Liver (tissue), 9 donors: ENCODE measurements around the gene FAR1. TPM values are rescaled to one million over a fixed set of nuclear protein-coding genes. Genes with fewer than 3 reads are reported as not detected.

ENCODE experiments used
- DNase-seq: peaks from one replicate; pipeline ENCODE4 v3.0.0-alpha.2; 2017; ENCODE audit warnings: low spot score
- H3K27ac ChIP-seq, 2 donors: one replicate each; pipeline ENCODE4 v1.7.0; 2013; ENCODE audit warnings: inconsistent platforms in 2 of 2, low read length in 2 of 2, control low read depth in 1 of 2, low read depth in 1 of 2, mild to moderate bottlenecking in 1 of 2
- H3K27me3 ChIP-seq, 4 donors: one replicate each; pipeline versions ENCODE4 v1.6.1 to v1.7.0; 2013; ENCODE audit warnings: low read length in 3 of 4, inconsistent platforms in 1 of 4, mild to moderate bottlenecking in 1 of 4, moderate library complexity in 1 of 4; ENCODE audit not compliant: control insufficient read depth in 4 of 4, insufficient read depth in 4 of 4
- H3K36me3 ChIP-seq, 4 donors: one replicate each; pipeline versions ENCODE4 v1.6.1 to v1.7.0; 2013; ENCODE audit warnings: low read length in 3 of 4, mild to moderate bottlenecking in 3 of 4, low read depth in 1 of 4, moderate library complexity in 1 of 4; ENCODE audit not compliant: control insufficient read depth in 4 of 4, insufficient read depth in 3 of 4
- H3K4me1 ChIP-seq, 4 donors: one replicate each; pipeline versions ENCODE4 v1.6.1 to v1.7.0; 2013; ENCODE audit warnings: low read length in 3 of 4, mild to moderate bottlenecking in 3 of 4, moderate library complexity in 1 of 4; ENCODE audit not compliant: control insufficient read depth in 4 of 4, insufficient read depth in 4 of 4
- H3K4me3 ChIP-seq, 3 donors: one replicate each; pipeline versions ENCODE4 v1.6.1 to v1.7.0; 2013; ENCODE audit warnings: low read length in 3 of 3, control low read depth in 1 of 3, low read depth in 1 of 3, mild to moderate bottlenecking in 1 of 3
- H3K9ac ChIP-seq, 2 donors: one replicate each; pipeline ENCODE4 v1.7.0; 2013; ENCODE audit warnings: low read length in 2 of 2, mild to moderate bottlenecking in 2 of 2, moderate library complexity in 2 of 2, control low read depth in 1 of 2, low read depth in 1 of 2
- H3K9me3 ChIP-seq, 4 donors: one replicate each; pipeline versions ENCODE4 v1.6.1 to v1.7.0; 2013; ENCODE audit warnings: low read length in 3 of 4; ENCODE audit not compliant: control insufficient read depth in 4 of 4
- FOXA1 ChIP-seq: IDR thresholded peaks from 2 replicates; pipeline ENCODE4 v1.6.1; 2016; ENCODE audit warnings: antibody characterized with exemption
- FOXA2 ChIP-seq: IDR thresholded peaks from 2 replicates; pipeline ENCODE4 v1.6.1; 2016; ENCODE audit warnings: antibody characterized with exemption
- GABPA ChIP-seq, 2 donors: IDR thresholded peaks in 1 of 2; conservative IDR thresholded peaks in 1 of 2; 2 replicates each; pipeline ENCODE4 v1.6.1; 2016; ENCODE audit warnings: antibody characterized with exemption in 2 of 2, mild to moderate bottlenecking in 1 of 2, moderate library complexity in 1 of 2
- HNF4A ChIP-seq, 2 donors: conservative IDR thresholded peaks; 2 replicates each; pipeline ENCODE4 v1.6.1; 2016; ENCODE audit warnings: antibody characterized with exemption in 2 of 2, mild to moderate bottlenecking in 2 of 2
- NR2F2 ChIP-seq: IDR thresholded peaks from 2 replicates; pipeline ENCODE4 v1.6.1; 2016; ENCODE audit warnings: antibody characterized with exemption
- RAD21 ChIP-seq, 2 donors: IDR thresholded peaks; 2 replicates each; pipeline ENCODE4 v1.6.1; 2016; ENCODE audit warnings: antibody characterized with exemption in 2 of 2, mild to moderate bottlenecking in 2 of 2
- SP1 ChIP-seq: IDR thresholded peaks from 2 replicates; pipeline ENCODE4 v1.6.1; 2018; ENCODE audit warnings: antibody characterized with exemption, mild to moderate bottlenecking
- TAF1 ChIP-seq: conservative IDR thresholded peaks from 2 replicates; pipeline ENCODE4 v1.6.1; 2016; ENCODE audit warnings: antibody characterized with exemption, mild to moderate bottlenecking
- YY1 ChIP-seq: IDR thresholded peaks from 2 replicates; pipeline ENCODE4 v1.6.1; 2016; ENCODE audit warnings: antibody characterized with exemption, mild to moderate bottlenecking
- WGBS: extraction: QIAGEN DNeasy Blood & Tissue Kit; methylation state at CpG from one replicate; pipeline ENCODE4 v1.1.7; 2013; 5-methylcytosine and 5-hydroxymethylcytosine counted together
- polyA plus RNA-seq, 2 donors: library from polyadenylated mRNA; stranded (reverse) in 1 of 2; unstranded in 1 of 2; fragments of 200-250 nt in 1 of 2; fragments of >200 nt in 1 of 2; fragmentation: Nextera tagmentation in 1 of 2; extraction: Ambion mirVana in 1 of 2; gene quantifications; one replicate each; pipeline versions ENCODE4 v1.2.1 to v1.2.3, GENCODE V29; 2013 to 2015
- total RNA-seq, 2 donors: library from RNA; depleted of rRNA; stranded (reverse); fragments of >200 nt; gene quantifications; one replicate each; pipeline ENCODE4 v1.2.3, GENCODE V29; 2014
- TF ChIP-seq, protein P1 (sequence below): IDR thresholded peaks from 2 replicates; pipeline ENCODE4 v1.6.1; 2016; ENCODE audit warnings: antibody characterized with exemption
- TF ChIP-seq, protein P2 (sequence below): IDR thresholded peaks from 2 replicates; pipeline ENCODE4 v1.6.1; 2016; ENCODE audit warnings: antibody characterized with exemption
- TF ChIP-seq, protein P3 (sequence below): IDR thresholded peaks from 2 replicates; pipeline ENCODE4 v1.6.1; 2016; ENCODE audit warnings: antibody characterized with exemption, mild to moderate bottlenecking
- donor health status: healthy.
- donor health status: healthy.
- donor health status: healthy.
- donor health status: healthy.
- donor health status: healthy.

Gene FAR1
- total and polyA plus RNA-seq, 4 donors, result 1.7 to 29.6 (median 5.5) TPM

GRCh38 chr11:13765886-13766285 is 97.4 kb downstream of the FAR1 start:
- Histone ChIP-seq H3K4me3 (no peak overlapping the region), H3K27me3 (no peaks in the 10 kb centered on the region), H3K4me1 (no peaks in the 10 kb centered on the region), H3K9me3 (peaks cover 0 to 2% (median under 1%) of the 10 kb centered on the region in 4 donors), H3K27ac (no peak overlapping the region), H3K9ac (no peak overlapping the region), H3K36me3 (no peaks in the 10 kb centered on the region)
- WGBS, result 79% methylated on average over 3 of the region's 3 CpGs
- no peak for TF ChIP-seq RAD21 (IDR thresholded peaks at IDR 0.05)
- TF ChIP-seq, protein P1, sequence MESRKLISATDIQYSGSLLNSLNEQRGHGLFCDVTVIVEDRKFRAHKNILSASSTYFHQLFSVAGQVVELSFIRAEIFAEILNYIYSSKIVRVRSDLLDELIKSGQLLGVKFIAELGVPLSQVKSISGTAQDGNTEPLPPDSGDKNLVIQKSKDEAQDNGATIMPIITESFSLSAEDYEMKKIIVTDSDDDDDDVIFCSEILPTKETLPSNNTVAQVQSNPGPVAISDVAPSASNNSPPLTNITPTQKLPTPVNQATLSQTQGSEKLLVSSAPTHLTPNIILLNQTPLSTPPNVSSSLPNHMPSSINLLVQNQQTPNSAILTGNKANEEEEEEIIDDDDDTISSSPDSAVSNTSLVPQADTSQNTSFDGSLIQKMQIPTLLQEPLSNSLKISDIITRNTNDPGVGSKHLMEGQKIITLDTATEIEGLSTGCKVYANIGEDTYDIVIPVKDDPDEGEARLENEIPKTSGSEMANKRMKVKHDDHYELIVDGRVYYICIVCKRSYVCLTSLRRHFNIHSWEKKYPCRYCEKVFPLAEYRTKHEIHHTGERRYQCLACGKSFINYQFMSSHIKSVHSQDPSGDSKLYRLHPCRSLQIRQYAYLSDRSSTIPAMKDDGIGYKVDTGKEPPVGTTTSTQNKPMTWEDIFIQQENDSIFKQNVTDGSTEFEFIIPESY, result no peak
- no peak for TF ChIP-seq SP1
- TF ChIP-seq HNF4A (conservative IDR thresholded peaks at IDR 0.05), result no peak
- no peak for TF ChIP-seq TAF1
- TF ChIP-seq NR2F2, result no peak
- TF ChIP-seq FOXA2, result no peak
- no peak for DNase-seq

GRCh38 chr11:13767471-13767870 is 99.0 kb downstream of the FAR1 start:
- H3K27me3 ChIP-seq, result peaks cover 0 to 3% (median 0%) of the 10 kb centered on the region in 4 donors
- no peak overlapping the region for H3K4me3 ChIP-seq
- H3K9ac ChIP-seq, result no peak overlapping the region
- no peak overlapping the region for H3K27ac ChIP-seq
- H3K4me1 ChIP-seq, result no peaks in the 10 kb centered on the region
- WGBS, result 84% methylated on average over 1 of the region's 1 CpG
- no peaks in the 10 kb centered on the region for H3K36me3 ChIP-seq
- no peak for DNase-seq
- TF ChIP-seq, protein P1, result no peak
- TF ChIP-seq SP1, result no peak
- TF ChIP-seq TAF1, result no peak
- no peak for TF ChIP-seq YY1
- TF ChIP-seq, protein P2, sequence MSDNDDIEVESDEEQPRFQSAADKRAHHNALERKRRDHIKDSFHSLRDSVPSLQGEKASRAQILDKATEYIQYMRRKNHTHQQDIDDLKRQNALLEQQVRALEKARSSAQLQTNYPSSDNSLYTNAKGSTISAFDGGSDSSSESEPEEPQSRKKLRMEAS, result no peak
- TF ChIP-seq, protein P3, sequence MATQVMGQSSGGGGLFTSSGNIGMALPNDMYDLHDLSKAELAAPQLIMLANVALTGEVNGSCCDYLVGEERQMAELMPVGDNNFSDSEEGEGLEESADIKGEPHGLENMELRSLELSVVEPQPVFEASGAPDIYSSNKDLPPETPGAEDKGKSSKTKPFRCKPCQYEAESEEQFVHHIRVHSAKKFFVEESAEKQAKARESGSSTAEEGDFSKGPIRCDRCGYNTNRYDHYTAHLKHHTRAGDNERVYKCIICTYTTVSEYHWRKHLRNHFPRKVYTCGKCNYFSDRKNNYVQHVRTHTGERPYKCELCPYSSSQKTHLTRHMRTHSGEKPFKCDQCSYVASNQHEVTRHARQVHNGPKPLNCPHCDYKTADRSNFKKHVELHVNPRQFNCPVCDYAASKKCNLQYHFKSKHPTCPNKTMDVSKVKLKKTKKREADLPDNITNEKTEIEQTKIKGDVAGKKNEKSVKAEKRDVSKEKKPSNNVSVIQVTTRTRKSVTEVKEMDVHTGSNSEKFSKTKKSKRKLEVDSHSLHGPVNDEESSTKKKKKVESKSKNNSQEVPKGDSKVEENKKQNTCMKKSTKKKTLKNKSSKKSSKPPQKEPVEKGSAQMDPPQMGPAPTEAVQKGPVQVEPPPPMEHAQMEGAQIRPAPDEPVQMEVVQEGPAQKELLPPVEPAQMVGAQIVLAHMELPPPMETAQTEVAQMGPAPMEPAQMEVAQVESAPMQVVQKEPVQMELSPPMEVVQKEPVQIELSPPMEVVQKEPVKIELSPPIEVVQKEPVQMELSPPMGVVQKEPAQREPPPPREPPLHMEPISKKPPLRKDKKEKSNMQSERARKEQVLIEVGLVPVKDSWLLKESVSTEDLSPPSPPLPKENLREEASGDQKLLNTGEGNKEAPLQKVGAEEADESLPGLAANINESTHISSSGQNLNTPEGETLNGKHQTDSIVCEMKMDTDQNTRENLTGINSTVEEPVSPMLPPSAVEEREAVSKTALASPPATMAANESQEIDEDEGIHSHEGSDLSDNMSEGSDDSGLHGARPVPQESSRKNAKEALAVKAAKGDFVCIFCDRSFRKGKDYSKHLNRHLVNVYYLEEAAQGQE, result no peak
- TF ChIP-seq FOXA2, result no peak
- no peak for TF ChIP-seq RAD21 (IDR thresholded peaks at IDR 0.05)
- no peak for TF ChIP-seq GABPA (IDR thresholded peaks at IDR 0.05 in 1 of 2, conservative IDR thresholded peaks at IDR 0.05 in 1 of 2)
- TF ChIP-seq FOXA1, result no peak
- peaks cover 0 to 2% (median under 1%) of the 10 kb centered on the region in 4 donors for H3K9me3 ChIP-seq
